SKM-1 (cell line): ENCODE data around the gene DPYSL4.

Experiments used
- DNase-seq: peaks from one replicate; lab custom pipeline; 2025; ENCODE audit not compliant: unreplicated experiment; lab: John Stamatoyannopoulos, UW

DPYSL4 gene

DNA sequence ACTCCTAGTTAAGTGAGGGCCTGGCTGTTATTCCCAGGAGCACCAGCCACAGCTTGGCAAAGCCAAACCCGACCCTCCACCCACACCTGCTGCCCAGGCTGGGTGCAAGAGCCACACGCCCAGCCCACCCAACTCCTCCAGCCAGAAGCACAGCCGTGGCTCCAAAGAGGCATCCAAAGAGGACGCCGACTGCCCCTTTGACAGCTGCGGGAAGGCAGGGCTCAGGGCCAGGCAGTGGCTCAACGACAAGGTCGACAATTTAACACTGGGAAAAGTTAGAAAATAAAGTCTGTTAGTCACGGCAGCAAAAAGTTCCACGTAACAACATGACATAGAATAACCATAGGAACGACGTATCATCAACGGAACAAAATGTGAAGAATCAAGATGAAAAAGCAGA is 54.3 kb downstream of the DPYSL4 start:
- no peak for DNase-seq

DNA sequence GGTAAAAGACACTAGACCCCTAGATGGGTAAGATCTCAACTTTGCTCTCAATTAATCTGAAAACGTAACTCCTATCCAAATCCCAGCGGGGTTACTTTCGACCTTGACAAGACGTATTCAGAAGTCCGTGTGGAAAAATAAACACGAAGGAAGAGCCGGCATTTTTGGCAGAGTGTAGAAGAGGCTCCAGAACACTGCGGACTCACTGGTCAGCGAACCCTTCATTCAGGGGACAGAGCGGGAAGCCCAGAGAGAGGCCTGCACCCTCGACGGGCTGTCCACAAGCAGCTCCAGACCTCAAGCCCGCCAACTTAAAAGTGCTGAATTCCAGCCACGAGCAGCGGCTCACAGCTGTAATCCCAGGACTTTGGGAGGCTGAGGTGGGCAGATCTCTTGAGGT is 54.7 kb downstream of the DPYSL4 start:
- DNase-seq = no peak

DNA sequence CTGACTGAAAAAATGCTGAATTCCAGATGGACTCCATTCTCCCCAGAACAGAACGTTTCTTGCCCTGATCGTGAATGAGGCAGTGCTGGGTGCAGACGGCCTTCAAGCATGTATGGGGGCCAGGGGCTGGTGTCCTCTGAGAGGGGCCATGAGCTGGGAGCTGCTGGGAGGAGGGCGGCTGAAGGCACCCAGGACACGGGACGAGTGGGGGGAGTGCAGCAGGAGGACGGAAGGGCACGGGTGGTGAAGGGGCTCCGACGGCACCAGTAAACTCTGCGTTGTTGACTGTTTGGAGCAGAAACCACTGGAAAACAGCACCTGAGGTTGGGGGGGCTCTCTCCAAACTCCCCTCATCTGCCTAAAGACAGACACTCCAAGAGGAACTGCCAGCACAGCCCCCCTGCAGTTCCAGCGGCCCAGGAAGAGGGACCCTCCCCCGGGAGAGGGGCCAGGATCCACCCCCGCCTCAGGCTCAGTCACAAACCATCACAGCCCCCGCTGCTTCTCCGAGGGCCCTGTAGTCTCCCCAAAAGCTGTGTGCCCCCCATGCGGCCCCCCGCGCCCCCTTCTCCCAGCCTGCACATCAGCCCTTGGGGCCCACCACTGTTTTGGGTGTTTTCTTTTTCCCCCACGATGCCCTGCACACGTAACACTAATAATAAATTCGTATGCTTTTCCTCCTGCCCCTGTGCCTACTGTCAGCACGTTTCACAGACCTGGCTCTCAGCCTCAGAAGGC is 55.5 kb downstream of the DPYSL4 start:
- no peak for DNase-seq

DNA sequence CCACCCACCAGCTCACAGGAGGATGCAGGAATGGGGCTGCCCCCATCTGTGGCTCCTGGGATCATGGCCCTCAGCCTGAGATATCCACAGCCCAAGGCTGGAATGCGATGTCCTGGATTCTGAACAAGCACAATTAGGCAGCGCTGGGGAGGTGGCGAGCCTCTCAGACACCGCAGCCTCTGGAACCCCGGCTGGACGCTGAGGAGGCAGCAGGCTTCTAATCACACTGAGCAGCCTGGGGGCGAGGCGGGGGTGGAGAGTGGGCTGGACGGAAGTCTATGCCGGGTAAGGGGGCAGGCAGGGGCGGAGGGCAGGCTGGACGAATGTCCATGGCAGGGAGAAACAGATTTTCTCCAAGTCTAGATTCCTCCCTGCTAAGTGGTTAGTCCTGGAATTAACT is 56.4 kb downstream of the DPYSL4 start:
- DNase-seq = no peak

DNA sequence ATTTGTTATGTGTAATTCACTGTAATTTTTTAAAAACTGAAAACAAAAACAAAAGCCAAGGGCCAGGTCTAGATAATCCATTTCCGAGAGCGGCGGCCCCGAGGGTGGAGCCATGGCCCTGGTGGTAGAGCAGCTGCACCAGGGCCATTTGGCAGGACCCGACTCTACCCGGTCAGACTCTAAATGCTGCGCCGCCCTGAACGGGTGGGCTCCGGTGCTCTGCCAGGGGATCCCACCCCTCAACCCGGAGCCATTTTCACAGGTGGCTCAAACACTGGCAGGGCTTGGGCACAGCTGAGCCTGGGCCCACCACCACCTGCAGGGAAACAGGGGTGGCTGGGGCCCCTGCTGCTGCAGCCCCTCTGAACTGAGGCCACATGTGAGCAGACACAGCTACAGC is 56.9 kb downstream of the DPYSL4 start:
- no peak for DNase-seq

DNA sequence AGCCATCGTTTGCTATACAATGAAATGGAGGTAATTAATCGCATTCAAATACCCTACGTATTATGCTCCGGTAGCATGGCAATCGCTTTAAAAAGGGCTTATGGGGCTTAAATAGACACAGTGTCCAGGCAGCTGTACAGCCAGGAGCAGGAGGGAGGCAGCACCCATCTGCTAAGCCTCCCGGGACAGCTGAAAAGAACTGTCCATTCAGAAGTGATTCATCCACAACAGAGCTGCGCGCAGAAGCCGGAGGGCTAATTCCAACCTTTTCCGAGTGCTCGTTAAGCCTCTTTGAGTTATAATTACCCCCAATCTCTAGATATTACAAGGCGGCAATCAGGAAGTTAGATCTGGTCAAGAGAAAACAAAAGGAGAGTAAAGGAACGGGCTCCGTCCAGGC is 58.3 kb downstream of the DPYSL4 start:
- no peak for DNase-seq

DNA sequence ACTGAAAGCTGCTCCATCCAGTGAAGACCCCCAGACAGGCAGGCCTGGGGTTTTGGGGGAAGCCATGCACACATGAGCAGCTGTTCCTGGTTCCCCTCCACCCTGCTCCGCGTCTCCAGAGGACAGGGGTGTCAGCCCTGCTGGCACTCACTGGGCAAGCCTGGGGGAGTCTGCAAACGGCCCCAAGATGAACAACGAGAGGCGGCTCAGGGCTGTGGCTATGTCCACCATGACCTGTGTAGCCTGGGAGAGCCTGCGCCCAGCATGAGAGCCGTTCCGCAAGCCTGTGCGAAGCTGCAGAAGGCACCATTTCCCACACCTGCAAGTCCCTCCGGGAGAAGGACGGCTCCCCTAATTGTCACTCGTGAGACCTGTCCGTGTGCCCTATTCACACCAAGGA is 59.5 kb downstream of the DPYSL4 start:
- no peak for DNase-seq

DNA sequence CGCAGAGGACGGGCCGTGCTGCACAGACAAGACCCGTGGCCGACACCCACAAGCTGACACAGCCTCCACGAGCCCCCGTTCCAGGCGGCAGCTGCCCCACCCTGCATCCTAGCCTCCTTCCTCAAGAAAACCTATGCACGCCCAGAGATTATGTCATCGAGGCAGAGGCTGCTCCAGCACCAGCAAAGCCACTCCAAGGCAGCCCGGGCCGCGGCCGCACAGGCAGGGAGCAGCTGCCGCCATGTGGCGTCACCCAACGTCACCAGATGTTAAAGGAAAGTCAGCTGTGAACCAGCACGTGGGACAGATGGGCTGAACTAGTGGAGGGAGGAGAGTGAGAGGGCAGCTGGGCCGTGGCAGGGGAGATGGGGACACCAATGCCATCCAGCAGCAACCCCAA is 61.2 kb downstream of the DPYSL4 start:
- no peak for DNase-seq

DNA sequence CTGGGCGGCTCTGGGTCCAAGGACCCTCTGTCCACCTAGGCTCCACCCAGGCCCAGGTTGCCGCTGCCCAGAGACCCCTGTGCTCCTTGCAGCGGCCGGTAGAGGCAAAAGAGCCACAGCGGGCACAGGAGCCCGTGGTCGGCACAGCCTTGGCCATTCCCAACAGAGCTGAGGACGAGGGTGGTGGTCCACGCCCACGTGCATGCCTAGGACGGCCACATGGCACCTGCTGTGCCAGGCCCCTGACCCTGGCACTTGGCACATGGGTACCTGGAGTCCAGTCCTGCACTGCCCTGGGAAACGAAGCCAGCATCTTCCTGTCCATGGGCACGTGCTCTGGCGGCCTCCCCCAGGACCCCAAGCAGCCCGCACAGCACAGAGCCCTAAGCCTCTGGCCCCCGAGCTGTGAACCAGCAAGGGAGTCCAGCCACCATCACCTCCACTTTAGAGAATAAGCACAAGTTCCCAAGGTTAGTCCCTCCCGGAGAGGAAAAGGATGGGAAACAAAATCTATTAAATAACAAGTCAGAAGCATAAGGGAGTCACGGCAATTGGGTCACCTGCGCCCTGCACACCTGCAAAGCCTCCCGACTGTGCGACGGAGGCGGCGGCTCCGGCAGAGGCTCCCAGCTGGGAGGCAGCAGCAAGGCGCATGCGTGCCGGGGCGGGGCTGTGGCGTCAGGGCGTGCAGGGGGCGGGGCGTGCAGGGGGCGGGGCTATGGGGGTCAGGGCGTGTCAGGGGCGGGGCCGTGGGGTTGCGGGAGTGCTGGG is 61.9 kb downstream of the DPYSL4 start:
- DNase-seq = no peak

DNA sequence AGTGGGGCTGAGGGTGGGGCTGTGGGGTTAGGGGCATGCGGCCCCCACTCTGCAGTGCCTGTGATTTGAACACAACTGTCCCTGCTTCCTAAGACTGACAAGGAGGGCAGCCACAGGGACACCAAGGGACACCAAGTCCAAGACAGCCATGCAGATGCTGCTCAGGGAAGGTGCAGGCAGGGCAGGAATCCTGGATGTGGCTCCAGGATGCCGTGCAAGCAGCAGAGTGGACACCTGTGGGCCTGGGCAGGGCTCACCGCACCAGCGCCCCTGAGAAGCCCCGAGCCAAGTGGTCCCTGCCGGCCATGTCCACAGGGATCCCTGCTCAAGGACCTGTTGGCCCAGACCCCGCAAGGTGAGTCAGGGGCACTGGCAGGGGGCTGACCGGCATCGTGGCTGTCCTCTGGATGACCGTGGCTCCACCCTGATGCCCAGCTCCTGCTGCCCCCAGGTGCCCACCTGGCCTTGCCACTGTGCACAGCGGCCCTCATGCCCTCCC is 62.5 kb downstream of the DPYSL4 start:
- no peak for DNase-seq

DNA sequence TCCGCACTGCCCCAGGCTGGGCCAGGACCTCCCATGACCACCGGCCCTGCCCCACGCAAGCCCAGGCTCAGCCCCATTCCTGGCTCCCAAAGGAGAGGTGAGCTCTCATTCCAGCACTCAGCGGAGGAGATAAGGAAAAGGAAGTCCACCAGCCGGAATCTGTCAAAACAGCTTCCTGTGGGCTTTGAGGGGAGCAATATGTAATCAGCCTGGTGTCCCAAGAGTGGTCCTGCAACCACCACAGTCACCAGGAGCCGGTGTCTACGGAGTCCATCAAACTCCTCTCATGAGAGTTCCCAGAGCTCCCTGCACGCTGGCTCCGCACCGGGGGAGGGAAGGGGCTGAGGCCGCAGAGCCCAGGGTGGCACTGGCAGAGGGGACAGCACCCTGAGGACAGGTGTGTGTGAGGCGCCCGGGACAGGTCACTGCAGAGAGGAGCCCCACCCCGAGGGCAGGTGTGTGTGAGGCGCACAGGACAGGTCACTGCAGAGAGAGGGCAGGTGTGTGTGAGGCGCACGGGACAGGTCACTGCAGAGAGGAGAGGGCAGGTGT is 63.2 kb downstream of the DPYSL4 start:
- DNase-seq = no peak

DNA sequence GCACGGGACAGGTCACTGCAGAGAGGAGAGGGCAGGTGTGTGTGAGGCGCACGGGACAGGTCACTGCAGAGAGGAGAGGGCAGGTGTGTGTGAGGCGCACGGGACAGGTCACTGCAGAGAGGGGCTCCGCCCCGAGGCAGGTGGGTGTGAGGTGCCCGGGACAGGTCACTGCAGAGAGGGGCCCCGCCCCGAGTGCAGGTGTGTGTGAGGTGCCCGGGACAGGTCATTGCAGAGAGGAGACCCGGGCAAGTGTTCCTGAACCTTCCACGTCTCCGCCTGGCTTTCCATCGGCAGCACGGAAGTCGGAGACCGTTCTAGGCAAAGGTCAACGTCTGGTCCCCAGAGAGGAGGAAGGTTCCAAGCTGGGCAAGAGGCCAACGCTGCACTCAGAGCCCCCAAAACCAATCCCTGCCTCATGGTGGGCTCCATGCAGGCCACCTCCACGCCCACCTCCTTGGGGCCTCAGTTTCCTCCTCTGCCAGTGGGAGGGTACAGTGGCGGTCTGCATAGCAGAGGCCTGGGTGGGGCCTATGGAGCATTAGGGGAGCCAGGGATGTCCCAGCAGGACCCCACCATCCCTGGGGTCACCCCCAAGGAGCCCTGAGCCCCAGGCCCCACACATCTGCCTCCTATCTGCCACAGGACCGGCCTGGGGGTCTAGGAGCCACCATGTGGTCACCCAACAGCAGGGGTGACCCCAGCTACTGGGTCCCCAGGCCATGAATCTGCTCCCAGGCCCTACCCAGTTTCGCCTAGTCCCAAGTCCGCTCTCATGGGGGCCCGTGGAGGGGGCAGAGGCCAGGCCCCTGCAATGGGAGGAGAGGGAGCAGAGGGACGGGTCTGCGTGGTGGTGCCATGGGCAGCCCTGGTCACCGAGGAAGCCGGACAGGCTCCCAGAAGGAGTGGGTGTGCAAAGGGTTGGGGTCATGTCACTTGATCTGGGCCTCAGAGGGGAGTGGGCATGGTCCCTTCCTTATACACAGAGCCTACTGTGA is 64.0 kb downstream of the DPYSL4 start:
- DNase-seq = no peak

DNA sequence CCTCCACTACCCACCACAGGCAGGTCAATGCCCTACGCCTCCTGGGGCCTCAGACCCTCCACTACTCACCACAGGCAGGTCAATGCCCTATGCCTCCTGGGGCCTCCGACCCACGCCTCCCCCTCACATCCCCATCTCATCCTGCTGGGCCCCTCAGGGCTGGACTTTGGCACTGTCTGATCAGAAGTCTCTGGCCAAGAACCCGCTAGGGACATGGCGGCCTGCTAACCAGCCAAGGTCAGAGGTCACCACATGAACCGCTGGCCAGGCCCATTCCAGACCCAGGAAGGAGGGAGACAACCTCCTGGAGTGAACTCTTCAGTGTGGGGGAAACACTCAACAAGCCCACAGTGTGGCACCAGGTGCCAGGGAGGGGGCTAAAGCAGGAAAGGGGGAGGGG is 65.2 kb downstream of the DPYSL4 start:
- DNase-seq = no peak

DNA sequence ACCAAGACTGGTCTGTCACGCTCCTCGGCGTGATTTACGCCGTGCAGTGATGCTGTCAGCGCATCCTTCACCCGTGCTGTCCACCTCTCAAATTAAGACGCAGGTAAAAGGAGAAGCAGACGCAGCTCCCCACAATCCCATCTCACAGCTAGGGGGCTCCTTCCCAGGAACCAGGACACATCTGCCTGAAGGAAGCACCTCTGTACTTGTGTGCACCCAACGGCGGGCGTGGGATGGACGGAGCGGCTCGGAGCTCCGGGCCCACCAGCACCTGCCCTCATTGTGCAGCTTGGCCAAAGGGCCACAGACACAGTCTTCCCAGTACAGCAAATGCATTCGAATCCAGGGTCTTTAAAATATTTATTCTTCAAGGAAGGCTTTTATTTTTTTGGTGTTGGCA is 65.7 kb downstream of the DPYSL4 start:
- no peak for DNase-seq

DNA sequence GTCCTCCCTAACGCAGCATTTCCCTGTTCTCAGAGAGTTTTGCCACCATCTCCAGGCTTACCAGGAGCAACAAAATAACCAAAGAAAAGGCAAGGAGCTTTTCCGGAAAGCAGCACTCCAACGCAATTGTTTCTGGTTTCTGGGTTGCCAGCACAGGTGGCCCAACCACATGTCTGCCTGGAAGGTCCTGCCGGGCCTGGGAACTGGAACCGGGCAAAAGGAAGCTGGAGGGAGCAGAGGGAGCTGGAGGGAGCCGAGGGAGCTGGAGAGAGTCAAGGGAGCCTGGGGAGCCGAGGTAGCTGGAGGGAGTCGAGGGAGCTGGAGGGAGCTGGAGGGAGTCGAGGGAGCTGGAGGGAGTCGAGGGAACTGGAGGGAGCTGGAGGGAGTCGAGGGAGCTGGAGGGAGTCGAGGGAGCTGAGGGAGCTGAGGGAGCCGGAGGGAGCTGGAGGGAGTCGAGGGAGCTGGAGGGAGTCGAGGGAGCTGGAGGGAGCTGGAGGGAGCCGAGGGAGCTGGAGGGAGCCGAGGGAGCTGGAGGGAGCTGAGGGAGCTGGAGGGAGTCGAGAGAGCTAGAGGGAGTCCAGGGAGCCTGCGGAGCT is 66.4 kb downstream of the DPYSL4 start:
- no peak for DNase-seq

DNA sequence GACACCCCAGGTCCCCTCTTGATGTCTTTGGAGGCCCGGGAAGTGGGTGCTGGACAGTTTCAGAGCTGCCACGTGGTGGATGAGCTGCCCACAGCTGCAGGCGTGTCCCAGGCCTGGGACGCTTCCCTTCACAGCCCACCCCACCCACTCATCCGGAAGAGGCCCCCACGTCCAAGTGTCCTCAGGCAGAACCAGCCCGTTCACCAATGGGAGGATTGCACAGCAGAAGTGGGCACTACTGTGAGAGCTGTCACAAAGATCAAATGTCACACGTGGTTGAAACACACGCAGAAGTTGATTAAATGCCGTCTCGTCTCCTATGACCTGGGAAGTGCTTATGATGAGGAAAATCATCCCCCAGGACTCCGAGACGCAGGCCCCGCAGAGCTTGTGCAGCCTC is 68.1 kb downstream of the DPYSL4 start:
- no peak for DNase-seq
